NCI-H2171 treated with DMSO at 0.1 percent for 48 hours (cell line): ENCODE results near the gene STXBP6.
A peak's percentile ranks its signal among the peaks of the same experiment; 100 is the strongest.
"Not testable (repeated sequence)": the region's sequence is repeated elsewhere in the genome, so short reads cannot be mapped to it uniquely, and the experiment has no call there.

Experiments used
- DNase-seq: peaks from one replicate; lab custom pipeline; 2025; lab: John Stamatoyannopoulos, UW

STXBP6 gene

DNA sequence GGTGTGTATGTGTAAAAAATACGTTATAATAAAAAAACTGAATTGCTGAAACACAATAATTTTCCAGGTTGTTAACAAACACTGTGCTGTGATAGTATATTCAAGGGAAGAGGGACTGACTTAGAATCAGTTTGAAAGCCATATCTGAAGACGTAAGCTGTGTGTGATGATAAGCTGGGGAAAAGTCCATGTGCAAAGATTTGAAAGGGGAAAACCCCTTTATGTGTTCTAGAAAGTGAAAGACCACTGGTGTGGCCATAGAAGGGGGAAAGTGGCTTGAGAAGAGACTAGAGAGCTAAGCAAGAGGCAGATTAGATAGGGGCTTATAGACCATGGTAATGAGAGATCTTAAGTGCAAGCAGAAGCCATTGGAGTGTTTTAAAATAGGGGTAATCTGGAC lies 220.1 kb downstream of the STXBP6 start:
- no peak for DNase-seq

DNA sequence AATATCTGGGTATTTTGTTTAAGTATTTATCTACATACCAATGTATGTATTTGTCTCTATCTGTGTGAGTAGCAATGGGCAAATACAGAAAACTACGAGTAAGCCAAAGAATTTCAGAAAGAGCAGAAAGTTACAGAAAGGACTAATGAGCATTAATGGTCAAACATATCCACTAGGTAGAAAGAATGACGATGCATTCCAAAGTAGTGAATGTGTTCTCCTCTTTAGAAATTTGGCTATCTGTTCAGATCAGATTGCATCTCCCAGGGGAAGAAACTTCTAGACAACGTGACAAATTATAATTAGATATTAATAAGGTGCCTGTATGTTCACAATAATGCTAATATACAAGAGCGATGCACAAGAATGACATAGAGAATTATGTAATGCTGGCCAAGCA lies 221.5 kb downstream of the STXBP6 start:
- DNase-seq: no peak

- no peak for DNase-seq
Observed at GRCh38 chr14:24826390-24826789, 223.6 kb downstream of the STXBP6 start.

DNA sequence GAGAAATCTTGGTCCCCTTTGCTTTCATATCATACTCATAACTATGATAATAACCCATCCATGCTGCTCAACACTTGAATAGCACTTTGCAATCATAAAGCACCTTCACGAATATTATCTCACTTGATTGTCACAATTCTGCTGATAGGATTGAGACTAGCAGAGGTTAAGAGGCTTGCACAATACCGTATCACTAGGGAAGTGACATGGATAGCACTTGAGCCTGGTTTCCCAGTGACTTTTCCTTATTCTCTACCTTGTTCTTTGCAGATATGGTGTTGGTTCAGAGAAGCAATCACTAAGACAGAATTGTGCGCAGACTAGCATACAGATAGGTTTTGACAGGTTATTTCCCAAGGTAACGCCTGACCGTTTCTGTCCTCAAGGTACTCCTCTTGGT lies 229.3 kb downstream of the STXBP6 start:
- DNase-seq: no peak

DNA sequence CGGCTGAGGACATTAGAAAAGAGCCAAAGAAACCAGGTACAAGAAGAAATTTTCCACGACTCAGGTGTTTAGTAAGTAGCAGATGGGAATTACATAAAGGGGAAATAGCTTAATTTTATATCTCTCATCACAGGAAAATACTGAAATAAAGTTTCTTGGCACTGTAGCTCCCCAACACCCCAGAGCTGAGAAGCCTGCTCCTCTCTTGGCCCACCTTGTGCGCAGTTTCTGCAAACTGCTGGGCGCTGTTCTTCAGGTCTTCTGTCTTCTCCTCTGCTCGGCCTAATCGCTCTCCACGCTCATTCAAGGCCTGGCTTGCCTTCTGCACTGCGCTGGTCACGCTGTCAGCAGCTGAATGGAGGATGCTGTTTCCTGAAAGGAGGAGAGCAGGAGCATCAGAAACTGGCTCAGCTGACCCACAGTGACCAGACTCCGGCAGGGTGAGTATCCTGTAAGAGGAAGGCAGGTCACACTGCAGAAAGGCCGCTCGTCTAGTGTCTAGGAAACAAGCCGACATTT lies 231.1 kb downstream of the STXBP6 start:
- no peak for DNase-seq

GRCh38 chr14:24818058-24818822 lies 231.7 kb downstream of the STXBP6 start:
- no peak for DNase-seq

DNA sequence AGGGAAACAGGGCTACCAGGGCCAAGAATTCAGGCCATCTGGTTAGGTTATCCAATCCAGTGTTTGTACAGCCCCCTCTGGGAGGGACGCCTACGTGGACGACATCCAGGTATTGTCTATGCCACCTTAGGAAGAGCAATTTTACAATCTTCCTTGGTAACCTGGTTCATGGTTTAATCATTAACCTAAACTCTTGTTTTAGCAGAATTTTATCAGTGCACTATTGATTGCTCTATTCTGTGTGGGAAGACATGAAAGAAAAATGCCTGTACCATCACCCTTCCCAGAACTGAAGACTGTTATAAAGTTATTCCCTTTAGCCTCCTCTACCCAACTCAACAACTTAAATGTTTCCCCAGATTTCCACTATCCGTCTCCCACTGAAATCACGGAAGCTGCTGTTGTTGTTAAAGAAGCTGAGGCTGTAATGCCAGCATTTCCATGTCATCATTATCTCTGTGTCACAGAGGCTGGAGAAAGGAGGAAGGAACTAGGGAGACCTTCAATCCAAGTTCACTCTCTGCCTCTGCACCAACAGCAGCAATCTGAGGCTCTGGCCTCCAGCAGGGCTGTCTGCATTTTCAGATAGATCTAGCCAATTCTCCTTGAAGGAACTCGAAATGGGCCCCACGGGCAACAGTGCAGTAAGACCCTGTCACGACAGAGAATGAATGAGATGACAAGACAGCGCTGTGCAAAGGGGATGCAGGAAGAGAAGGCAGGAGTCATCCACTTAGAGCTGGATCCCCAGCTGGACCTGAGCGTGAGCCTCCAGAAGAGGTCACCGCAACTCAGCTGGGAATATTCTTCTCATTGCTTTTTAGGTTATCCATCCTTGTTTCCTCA lies 232.5 kb downstream of the STXBP6 start:
- no peak for DNase-seq

- no peak for DNase-seq
Observed at GRCh38 chr14:24816929-24817211, 233.1 kb downstream of the STXBP6 start.

DNA sequence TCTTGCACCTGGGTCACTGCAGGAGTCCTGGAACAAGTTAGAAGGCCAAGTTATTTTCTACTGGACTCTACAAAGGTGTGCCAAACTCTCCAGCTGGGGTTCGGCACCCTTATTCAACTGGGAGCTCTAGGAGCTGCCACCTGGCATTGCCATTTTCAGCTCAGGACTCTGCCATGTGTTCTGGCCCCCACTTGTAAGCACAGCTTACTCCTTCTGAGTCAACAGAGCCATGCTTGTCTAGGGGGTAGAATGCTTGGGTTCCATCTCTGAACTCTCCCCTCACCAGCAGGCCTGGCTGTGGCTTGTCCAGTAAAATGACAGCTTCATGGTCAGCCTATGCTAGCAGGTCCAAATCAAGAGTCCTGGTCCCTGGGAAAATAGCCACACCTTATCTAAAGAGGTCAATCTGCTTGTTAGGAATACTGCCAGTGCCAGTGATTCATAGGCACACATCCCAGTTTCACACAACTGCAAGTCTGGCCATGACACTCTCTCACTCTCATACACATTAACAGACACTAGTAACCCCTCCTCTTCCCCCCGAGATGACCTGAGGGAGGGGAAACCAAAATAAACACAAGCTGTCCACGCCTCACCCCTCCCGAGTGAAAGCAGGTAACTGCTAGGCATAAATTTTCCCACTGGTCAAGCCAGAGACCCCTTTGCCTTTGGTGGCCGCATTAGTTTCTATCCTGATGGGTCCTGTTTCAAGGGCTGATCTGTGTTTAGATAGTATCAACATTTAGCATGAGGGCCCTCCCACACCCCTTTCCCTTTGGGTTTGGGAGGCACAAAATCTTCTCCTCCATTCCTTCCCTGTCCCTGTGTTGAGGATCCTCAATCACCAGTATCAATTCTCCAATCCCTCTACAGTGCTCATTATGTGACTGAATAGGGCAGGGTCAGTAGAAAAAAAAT lies 233.7 kb downstream of the STXBP6 start:
- DNase-seq: no peak

- DNase-seq: no peak
Observed at GRCh38 chr14:24815543-24815942, 234.4 kb downstream of the STXBP6 start.

DNA sequence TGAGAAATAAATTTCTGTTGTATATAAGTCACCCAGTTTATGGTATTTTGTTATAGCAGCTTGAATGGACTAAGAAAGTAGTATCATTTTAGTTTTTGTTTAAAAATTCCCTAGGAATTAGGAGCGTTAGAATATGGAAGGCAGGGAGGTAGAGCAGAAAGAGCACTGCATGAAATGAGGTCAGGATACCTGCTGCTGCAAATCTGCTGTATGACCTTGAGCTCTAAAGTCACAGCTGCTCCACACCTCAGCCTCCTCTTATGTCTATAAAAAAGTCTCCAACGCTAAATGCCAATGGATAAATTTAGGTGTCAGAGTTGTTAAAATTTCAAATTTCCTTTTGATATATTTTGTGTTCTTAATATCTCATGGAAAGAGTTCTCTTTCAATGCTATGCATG lies 235.0 kb downstream of the STXBP6 start:
- DNase-seq: no peak

- no peak for DNase-seq
Observed at GRCh38 chr14:24814346-24814745, 235.6 kb downstream of the STXBP6 start.

DNA sequence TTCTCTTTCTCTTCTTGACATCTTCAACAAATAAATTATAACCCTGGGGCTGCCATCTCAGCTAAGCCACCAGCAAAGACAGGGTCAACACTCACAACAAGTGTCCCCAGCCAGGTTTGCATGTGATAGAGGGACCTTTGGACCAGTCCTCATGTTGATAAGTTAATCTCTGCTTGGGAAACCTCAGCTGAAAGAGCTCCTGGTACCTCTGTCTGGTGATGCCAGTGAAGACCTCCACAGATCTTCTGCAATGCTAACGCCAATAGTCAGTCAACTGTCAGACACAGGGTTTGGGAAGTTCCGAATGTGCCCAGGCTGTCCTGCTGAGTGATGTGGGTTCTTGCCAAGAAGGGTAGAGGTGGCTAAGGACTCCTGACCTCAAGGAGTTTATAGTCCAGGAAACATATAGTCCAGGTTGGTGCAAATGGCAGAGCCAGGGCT lies 236.1 kb downstream of the STXBP6 start:
- DNase-seq: no peak

DNA sequence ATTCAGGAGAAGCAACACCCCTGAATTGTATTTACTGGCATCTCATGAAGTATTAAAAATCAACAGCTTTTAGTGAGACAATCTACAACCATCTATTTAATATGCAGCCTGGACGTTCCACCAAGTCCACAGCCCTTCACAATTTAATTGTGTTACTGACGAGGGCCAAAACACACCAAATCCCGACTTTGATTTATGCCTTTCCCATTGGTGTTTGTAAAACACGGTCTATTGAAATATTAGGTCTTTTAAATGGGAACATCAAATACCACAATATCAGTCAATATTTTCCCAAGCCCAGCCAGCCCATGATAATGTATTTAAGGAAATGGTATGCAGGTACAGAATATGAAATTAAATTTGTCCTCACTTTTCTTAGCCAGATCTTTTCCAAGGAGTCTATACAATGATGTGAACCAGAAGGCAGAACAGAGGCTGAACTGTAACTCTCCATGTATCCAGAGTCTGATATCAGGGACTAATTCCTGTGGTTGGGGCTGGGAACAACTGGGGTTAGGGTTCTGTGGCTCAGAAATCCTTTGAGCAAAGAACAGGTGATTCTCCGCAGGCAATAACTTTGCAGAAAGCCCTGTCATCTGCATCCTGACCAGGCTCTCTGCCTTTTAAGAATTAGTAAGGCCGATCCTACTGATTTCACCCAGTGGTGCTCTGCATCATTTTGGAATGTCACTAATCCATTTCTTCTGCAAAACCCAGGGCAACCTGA lies 236.7 kb downstream of the STXBP6 start:
- no peak for DNase-seq

DNA sequence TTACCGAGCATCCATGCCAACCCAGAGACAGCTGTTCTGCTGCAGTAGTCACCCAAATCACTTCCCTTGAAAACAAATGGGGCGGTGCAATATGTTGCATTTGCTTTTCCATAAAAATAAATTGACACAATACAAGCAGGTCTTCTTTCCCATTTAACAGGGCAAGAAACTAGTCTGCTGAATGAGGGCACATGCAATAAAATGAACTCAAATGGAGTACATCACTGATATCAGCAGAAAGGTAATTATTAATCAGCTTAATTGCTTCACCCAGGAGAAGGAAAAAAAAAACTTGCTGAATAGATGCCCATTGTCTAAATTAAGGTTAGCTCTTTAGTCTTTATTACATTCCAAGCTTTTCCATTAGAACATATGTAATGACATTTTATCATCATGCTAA lies 240.8 kb downstream of the STXBP6 start:
- DNase-seq: no peak

- no peak for DNase-seq
Observed at GRCh38 chr14:24808412-24808811, 241.5 kb downstream of the STXBP6 start.

DNA sequence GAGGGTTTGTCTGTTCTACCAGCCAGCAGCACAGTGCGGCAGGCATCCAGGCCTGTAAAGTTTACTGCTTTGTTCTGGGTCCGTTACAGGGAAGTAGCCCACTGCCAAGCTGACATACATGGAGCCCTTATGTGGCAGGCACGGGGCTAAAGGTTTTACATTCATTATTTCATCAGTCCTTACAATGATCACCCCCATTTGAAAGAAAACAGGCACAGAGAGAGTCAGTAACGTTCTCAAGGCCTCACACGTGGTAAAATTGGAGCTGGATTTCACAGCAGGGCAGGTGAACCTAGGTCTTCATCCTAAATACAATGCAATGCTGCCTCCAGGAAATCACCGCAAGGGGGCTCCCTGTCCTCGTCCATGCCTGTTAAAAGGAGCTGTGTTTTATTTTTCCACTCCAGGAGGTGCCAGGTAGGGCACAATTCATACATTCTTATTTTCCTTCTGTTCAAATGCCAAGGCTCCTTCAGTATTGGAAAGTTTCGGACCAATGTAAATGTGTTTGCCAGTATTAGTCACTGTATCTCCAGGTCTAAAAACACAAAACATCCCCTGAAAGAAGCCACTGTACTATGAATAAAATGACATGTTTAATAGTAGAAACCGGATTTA lies 243.8 kb downstream of the STXBP6 start:
- DNase-seq: peak; percentile 24

GRCh38 chr14:24804552-24805212 lies 245.3 kb downstream of the STXBP6 start:
- DNase-seq: no peak

GRCh38 chr14:24803933-24804494 lies 245.9 kb downstream of the STXBP6 start:
- DNase-seq: no peak

DNA sequence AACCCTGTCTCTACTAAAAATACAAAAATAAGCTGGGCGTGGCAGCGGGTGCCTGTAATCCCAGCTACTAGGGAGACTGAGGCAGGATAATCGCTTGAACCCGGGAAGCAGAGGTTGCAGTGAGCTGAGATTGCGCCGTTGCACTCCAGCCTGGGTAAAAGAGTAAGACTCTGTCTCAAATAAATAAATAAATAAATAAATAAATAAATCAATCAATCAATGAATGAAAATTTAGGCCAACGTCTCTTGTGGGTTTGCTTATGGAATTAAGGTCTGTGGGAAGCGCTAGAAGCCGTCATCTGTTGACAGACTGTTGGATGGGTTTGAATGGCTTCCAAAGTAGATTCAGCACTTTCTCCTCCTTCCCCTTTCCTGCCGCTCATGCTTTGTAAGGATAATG lies 246.5 kb downstream of the STXBP6 start:
- DNase-seq: not testable (repeated sequence)
